PC-9 (cell line): Measurements from ENCODE around the gene MORF4L2. TPM values are rescaled to one million over a fixed set of nuclear protein-coding genes. Genes with fewer than 3 reads are reported as not detected.
"Not testable (repeated sequence)": the region's sequence is repeated elsewhere in the genome, so short reads cannot be mapped to it uniquely, and the experiment has no call there.

Experiments
- BruUV-seq: library from RNA; stranded (reverse); fragments of 400-500 nt; replicated peaks from 2 replicates; lab custom pipeline; 2021; lab: Mats Ljungman, UMichigan
- CTCF ChIA-PET: fragments of 300-600 bp; sonication (Branson Sonifier 250); formaldehyde crosslinking; loops from one replicate; lab custom pipeline; 2022; ENCODE audit warnings: antibody characterized with exemption; lab: Charles Lee
- POLR2A ChIA-PET: fragments of 300-600 bp; sonication (Branson Sonifier 250); formaldehyde crosslinking; loops from one replicate; lab custom pipeline; 2022; ENCODE audit warnings: antibody characterized with exemption; ENCODE audit not compliant: unreplicated experiment; lab: Charles Lee
- DNase-seq, 2 experiments: peaks; one replicate each; pipeline versions ENCODE4 v3.0.0 to v3.0.0-alpha.2; 2015 to 2022; ENCODE audit warnings: mixed read lengths in 1 of 2
- H2AFZ ChIP-seq: fragments of 200-600 bp; sonication (generic); 2 replicates; pipeline ENCODE4 v1.8.1; 2017; ENCODE audit warnings: antibody characterized with exemption
- H3F3A ChIP-seq: fragments of 200-600 bp; sonication (generic); 2 replicates; pipeline ENCODE4 v1.8.1; 2017; ENCODE audit warnings: antibody characterized with exemption, mild to moderate bottlenecking, low read depth; ENCODE audit not compliant: insufficient read depth
- H3K27ac ChIP-seq: fragments of 200-600 bp; sonication (generic); 2 replicates; pipeline ENCODE4 v1.6.1; 2016; ENCODE audit warnings: mixed run types
- H3K27me3 ChIP-seq: fragments of 200-600 bp; sonication (generic); 2 replicates; pipeline ENCODE4 v1.6.1; 2016; ENCODE audit warnings: low read depth, mixed run types; ENCODE audit not compliant: insufficient read depth
- H3K36me3 ChIP-seq: fragments of 200-600 bp; sonication (generic); 2 replicates; pipeline ENCODE4 v1.6.1; 2016; ENCODE audit warnings: low read depth, mixed run types
- H3K4me1 ChIP-seq: fragments of 200-600 bp; sonication (generic); replicated peaks from 2 replicates; pipeline ENCODE4 v1.6.1; 2016; ENCODE audit warnings: mixed run types; ENCODE audit not compliant: insufficient read depth
- H3K4me2 ChIP-seq: fragments of 200-600 bp; sonication (generic); 2 replicates; pipeline ENCODE4 v1.6.1; 2017; ENCODE audit warnings: mixed run types
- H3K4me3 ChIP-seq: fragments of 200-600 bp; sonication (generic); 2 replicates; pipeline ENCODE4 v1.6.1; 2016; ENCODE audit warnings: mixed run types
- H3K79me2 ChIP-seq: fragments of 200-600 bp; sonication (generic); 2 replicates; pipeline ENCODE4 v1.6.1; 2017; ENCODE audit warnings: low read depth, mixed run types
- H3K9me2 ChIP-seq: fragments of 200-600 bp; sonication (generic); 2 replicates; pipeline ENCODE4 v1.8.1; 2017; ENCODE audit warnings: mild to moderate bottlenecking; ENCODE audit not compliant: insufficient read depth
- H3K9me3 ChIP-seq: fragments of 200-600 bp; sonication (generic); 2 replicates; pipeline ENCODE4 v1.8.1; 2016; ENCODE audit warnings: low read depth; ENCODE audit not compliant: insufficient read depth
- H4K20me1 ChIP-seq: fragments of 200-600 bp; sonication (generic); 2 replicates; pipeline ENCODE4 v1.8.1; 2017; ENCODE audit not compliant: insufficient read depth
- CTCF ChIP-seq: fragments of 200-600 bp; sonication (generic); conservative IDR thresholded peaks from 2 replicates; pipeline ENCODE4 v1.6.1; 2017; ENCODE audit warnings: mixed run types, antibody characterized with exemption, mild to moderate bottlenecking, moderate library complexity
- EZH2 ChIP-seq: fragments of 200-600 bp; sonication (generic); IDR thresholded peaks from 2 replicates; pipeline ENCODE4 v1.8.0; 2017; ENCODE audit warnings: antibody characterized with exemption, low read depth
- intact Hi-C: fragments of 100-400 bp; cut with micrococcal nuclease; formaldehyde crosslinking; loops from one replicate; pipeline ENCODE4 v1.10.0; 2022; ENCODE audit not compliant: unreplicated experiment
- total RNA-seq: library from RNA; stranded (reverse); gene quantifications from 2 replicates; pipeline ENCODE4 v1.2.3, GENCODE V29; 2021

The MORF4L2 gene
- total RNA-seq, 1 experiment from 2014 or later = 385 TPM

DNA sequence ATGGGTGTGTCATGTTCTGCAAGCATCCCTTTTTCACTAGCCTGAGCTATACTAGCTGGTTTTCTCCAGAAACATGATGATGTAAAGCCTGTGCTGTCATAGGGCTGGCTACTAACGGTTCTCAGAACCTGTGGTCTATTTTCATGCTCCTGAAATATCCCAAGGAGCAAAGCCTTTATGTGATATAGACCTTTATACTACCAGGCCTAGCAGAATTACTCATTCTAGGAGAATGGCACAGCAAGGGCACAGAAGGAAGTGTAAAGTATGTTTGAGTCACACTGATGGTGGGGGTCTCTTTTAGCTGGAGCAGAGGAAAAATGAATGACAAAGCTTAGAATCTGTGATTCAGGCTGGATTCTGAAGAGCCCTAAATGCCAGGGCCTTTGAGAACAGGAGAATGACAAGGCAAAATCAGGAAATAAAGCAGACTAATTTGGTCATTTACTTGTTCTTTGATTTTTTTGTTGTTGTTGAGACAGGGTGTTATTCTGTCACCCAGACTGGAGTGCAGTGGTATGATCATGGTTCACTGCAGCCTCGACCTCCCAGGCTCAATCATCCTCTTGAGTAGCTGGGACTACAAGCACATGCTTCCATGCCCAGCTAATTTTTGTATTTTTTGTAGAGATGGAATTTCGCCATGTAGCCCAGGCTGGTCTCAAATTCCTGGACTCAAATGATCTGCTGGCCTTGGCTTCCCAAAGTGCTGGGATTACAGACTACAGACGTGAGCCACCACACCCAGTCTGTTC is 45.9 kb downstream of the MORF4L2 start:
- DNase-seq = peak in 1 of 2 experiments; percentile 69
- ChIA-PET POLR2A (interaction anchor here (0.6 kb wide), 1 partner anchor 45 kb away, joined by 3 read pairs; no protein-coding TSS in a partner anchor), CTCF (no interaction called here)
- Histone ChIP-seq H3K9me3 (no peaks in the 10 kb centered on the region), H3K4me2 (no peak overlapping the region), H2AFZ (no peak overlapping the region), H3K4me3 (no peak overlapping the region), H3F3A (peaks cover 29% of the 10 kb centered on the region), H3K9me2 (no peaks in the 10 kb centered on the region), H3K36me3 (no peaks in the 10 kb centered on the region), H3K79me2 (no peaks in the 10 kb centered on the region), H3K27me3 (no peaks in the 10 kb centered on the region), H3K4me1 (peaks cover 55% of the 10 kb centered on the region), H4K20me1 (no peaks in the 10 kb centered on the region), H3K27ac (peak overlapping the region; percentile 78)
- no peak for TF ChIP-seq EZH2
- no peak for TF ChIP-seq CTCF
- BruUV-seq = no TSS peak
- intact Hi-C loops = no loop called here

DNA sequence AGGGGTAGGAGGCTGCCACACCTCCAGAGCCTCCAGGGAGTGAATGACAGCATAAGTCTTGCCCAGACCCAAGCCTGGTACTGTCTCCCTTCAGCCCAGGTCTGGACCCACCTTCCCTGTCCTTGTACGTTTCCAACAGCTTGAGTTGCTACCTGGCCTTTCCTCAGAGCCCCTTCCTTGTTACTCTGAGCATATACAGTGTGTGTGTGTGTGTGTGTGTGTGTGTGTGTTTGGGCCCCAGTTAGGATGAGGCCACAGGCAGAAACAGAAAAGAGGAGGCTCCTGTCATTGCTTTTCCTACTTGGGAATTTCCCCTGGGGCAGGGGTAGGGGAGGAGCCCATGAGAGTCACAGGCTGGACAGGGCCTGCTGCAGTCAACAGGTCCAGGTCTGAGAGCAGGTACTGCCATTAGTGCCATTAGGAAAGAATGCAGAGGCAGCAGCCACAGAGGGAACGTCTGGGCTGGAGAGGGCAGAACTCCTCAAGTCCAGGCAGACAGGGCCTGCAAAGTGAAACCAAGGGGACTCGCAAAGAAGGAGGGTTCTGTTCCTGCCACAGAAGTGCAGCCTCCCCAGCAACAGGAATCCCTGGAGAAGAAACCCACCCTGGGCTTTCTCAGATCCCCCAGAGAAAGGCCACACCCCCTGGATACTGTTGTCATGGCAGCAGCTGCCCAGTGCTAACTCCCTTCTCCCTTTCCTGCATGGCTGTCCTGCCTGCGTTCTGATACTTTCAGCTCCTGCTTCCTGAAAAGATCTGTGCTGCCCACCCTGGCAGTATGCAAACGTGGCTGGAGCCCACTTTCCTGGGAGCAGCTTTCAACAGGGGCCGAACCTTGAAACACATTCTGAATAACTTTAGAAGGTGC is 47.8 kb downstream of the MORF4L2 start:
- Histone ChIP-seq H3K27ac (peak overlapping the region; percentile 76), H3K4me2 (peak overlapping the region; percentile 63), H3F3A (peaks cover 29% of the 10 kb centered on the region), H3K4me1 (peaks cover 56% of the 10 kb centered on the region)
- H3K27me3 ChIP-seq, H4K20me1 ChIP-seq, BruUV-seq, CTCF ChIA-PET, H3K79me2 ChIP-seq, DNase-seq, H3K4me3 ChIP-seq, H3K36me3 ChIP-seq, H2AFZ ChIP-seq, H3K9me3 ChIP-seq, H3K9me2 ChIP-seq, intact Hi-C loops: not testable (repeated sequence)
- POLR2A ChIA-PET = interaction anchor here (0.5 kb wide), 1 partner anchor 28 kb away, joined by 3 read pairs; no protein-coding TSS in a partner anchor

GRCh38 chrX:103637604-103638338 is 48.7 kb downstream of the MORF4L2 start:
- CTCF ChIA-PET = no interaction called here
- peak overlapping the region; percentile 63 for H3K4me2 ChIP-seq
- H3K27ac ChIP-seq = peak overlapping the region; percentile 76

More at GRCh38 chrX:103637604-103638338, 48.7 kb downstream of the MORF4L2 start:
- Histone ChIP-seq H3K27me3 (no peaks in the 10 kb centered on the region), H3K4me1 (peaks cover 66% of the 10 kb centered on the region), H2AFZ (no peak overlapping the region), H3K9me3 (no peaks in the 10 kb centered on the region), H3K36me3 (no peaks in the 10 kb centered on the region), H3K9me2 (no peaks in the 10 kb centered on the region), H3F3A (peaks cover 29% of the 10 kb centered on the region), H3K4me3 (no peak overlapping the region), H3K79me2 (no peaks in the 10 kb centered on the region), H4K20me1 (no peaks in the 10 kb centered on the region)
- intact Hi-C loops = no loop called here
- POLR2A ChIA-PET = interaction anchor here (0.5 kb wide), 1 partner anchor 29 kb away, joined by 3 read pairs; no protein-coding TSS in a partner anchor
- TF ChIP-seq EZH2 = no peak
- TF ChIP-seq CTCF = no peak
- no TSS peak for BruUV-seq
- peak in 1 of 2 experiments; percentile 85 for DNase-seq
